Glomerular visceral epithelial cell (primary cell): ENCODE measurements around the gene GOLGA6L25.
"Not testable (repeated sequence)": the region's sequence is repeated elsewhere in the genome, so short reads cannot be mapped to it uniquely, and the experiment has no call there.

Experiments used
- DNase-seq: peaks from one replicate; pipeline ENCODE4 v3.0.0-alpha.2; 2016; ENCODE audit errors: extremely low spot score

GOLGA6L25 gene

DNA sequence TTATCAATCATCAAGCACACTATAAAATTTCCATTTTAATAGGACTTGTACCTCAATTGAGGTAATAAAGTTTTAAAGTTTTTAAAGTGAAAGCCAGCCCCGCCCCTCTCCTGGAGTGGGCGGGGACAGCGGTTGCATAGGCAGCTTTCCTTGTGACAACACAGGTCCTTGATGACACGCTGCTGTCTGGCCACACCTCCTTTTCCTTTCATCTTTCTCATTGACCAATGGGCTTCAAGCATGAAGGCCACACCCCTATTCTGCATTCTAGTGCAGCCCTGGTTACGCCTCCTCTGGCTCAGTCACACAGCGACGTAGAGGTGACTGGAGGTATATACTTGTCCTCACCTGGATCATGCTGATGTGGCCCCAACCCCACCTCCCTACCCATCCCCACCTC is at the start of gene GOLGA6L25:
TSS of gene GOLGA6L25 (plus strand) at position 301 of the 400 bp plus-strand sequence. CDS start at position 362, 61 bp downstream.
- DNase-seq = not testable (repeated sequence)

DNA sequence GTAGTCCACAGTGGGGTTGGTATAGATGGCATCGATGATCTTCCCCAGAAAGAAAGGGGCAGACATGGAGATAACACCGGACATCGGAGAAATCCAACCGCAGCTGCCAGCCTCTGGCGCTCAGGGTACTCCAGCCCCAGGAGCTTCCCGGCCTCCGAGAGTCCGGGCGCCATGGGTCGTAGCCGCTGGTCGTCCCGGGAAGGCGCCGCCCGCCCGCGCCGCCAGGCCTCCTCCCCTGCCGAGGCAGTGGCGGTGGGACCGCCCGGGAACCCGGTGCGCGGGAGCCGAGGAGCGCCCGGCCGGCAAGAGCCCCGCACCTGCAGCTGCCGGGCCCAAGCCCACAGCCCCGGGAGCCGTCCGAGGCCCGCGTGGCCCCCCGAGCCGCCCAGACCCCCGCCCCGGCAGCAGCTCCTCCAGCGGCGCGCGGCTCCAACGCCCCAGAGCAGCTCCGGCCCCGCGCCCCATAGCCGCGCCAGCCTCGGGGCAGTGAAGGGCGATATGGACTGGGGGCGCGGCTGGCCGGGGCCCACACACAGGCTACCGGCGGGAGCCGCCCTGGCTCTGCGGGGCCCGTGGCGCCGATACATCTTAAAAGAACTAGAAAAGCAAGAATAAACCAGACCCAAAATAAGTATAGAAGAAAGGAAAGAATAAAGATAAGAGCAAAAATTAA is 45.0 kb upstream of the GOLGA6L25 start:
- not testable (repeated sequence) for DNase-seq

- DNase-seq = not testable (repeated sequence)
Measured at GRCh38 chr15:28514128-28514527, 39.2 kb upstream of the GOLGA6L25 start.

DNA sequence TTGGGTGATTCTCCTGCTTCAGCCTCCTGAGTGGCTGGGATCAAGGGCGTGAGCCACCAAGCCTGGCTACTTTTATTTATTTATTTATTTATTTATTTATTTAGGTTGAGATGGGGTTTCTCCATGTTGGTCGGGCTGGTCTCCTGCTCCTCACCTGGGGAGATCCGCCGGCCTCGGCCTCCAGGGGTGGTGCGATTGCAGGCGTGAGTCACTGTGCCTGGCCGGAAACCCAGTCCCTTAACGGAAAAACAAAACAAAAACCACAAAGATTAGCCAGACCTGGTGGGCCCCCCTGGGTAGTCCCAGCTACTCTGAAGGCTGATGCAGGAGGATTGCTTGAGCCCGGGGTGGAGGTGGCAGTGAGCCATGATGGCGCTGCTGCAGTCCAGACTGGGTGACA is 38.2 kb upstream of the GOLGA6L25 start:
- not testable (repeated sequence) for DNase-seq

GRCh38 chr15:28532954-28533353 is 20.4 kb upstream of the GOLGA6L25 start, which contains the start of gene GOLGA8G:
Gene GOLGA8G (minus strand): TSS chr15:28532971. CDS start chr15:28532909, 62 bp downstream.
- DNase-seq = not testable (repeated sequence)

- not testable (repeated sequence) for DNase-seq
Measured at GRCh38 chr15:28573351-28573750, 20.0 kb downstream of the GOLGA6L25 start.

DNA sequence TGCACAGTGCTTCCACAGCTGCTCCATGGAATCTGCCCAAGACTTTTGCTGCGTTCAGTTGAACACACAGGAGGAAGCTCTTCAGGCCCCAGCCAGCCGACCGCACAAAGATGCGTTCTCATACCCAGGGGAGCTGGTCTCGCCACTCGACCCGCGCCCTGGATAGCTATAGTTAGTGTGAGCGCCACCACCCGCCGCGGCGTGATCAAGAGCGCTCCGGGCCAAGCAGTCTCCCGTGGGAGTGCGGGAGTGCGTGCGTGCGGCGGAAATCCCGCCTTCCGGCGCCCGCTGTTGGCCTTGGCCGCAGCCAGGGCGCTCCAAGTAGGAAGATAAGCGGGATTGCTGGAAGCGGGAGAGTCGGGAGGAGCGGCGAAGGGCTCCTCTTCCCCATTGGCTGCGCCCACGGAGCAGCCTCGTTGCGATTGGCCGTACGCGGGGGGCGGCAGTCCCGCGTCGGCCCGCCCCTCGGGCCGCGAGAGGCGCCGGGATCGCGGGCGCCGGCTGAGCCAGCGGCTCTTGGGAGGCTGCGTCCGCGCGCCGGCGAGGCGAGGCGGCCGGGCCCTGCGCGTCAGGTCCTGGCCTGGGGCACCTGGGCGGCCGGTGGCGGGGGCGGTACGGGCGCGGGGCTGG is 35.7 kb downstream of the GOLGA6L25 start:
- DNase-seq = not testable (repeated sequence)

DNA sequence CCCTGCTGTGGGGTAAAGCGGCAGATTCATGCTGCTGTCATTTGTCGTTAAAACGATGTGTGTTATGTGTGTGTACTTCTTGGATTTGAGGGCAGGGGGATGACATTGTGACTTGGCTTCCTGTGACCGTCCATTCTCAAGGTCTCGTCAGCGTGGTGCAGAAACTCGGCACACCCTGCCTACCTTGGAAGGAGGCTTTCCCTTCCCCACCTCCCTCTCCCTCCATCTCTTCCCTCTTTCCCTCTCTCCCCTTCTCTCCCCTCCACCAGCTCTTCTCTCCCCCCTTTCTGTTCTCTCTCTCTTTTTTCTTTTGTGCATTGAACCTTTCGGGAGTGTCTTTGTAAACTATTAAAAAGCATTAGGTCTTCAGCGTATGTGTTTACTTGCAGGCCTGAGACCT is 36.4 kb downstream of the GOLGA6L25 start:
- DNase-seq = not testable (repeated sequence)

- DNase-seq = not testable (repeated sequence)
Measured at GRCh38 chr15:28592395-28592794, 39.0 kb downstream of the GOLGA6L25 start.

GRCh38 chr15:28593424-28594129 is 40.2 kb downstream of the GOLGA6L25 start:
- DNase-seq = not testable (repeated sequence)

GRCh38 chr15:28597471-28597870 is 44.1 kb downstream of the GOLGA6L25 start:
- DNase-seq = not testable (repeated sequence)

DNA sequence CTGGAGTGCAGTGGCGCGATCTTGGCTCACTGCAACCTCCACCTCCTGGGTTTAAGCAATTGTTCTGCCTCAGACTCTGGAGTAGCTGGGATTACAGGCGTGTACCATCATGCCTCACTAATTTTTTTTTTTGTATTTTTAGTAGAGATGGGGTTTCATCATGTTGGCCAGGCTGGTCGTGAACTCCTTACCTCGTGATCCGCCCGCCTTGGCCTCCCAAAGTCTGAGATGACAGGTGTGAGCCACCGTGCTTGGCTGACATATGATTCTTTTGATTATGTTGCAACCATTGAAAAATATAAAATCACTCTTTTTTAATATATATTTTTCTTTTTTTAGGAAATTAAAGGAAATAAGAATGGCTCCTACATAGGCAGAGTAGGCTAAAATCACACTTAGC is 44.8 kb downstream of the GOLGA6L25 start:
- not testable (repeated sequence) for DNase-seq

GRCh38 chr15:28602152-28602551 is 48.8 kb downstream of the GOLGA6L25 start:
- not testable (repeated sequence) for DNase-seq
